ENCODE data around the gene PRDX6.

DNA sequence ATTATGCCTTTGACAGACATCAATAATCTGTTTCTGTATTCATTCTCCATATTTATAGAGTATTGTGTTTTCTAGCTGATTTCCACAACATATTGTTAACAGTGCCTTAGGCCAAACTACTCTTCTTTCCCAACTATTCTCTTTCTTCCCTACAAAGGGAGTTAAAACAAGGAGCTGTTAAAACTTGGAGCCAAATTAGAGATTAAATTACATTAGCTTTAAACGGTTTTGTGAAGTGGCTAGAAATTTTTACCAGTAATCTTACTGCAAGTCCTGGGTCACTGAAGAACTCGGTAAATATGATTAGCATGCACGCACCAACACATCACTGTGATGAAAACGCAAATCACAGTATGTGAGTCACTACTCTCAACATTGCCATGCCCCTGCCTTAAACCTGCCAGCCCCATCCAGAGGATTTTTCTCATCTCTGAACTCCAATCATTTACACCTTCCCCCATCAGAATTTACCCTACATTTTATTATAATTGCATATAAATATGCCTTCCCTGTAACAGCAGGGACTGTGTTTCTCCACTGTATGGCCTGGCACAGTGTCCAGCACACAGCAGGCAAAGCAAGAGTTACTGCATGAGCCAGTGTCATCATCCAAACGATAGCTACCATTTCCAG, 1.5 kb upstream of the PRDX6 start:
- peak in 2 of 3 donors; percentile 11 to 12 for TF ChIP-seq POLR2AphosphoS5 (IDR thresholded peaks at IDR 0.05)
- TF ChIP-seq, protein P1, sequence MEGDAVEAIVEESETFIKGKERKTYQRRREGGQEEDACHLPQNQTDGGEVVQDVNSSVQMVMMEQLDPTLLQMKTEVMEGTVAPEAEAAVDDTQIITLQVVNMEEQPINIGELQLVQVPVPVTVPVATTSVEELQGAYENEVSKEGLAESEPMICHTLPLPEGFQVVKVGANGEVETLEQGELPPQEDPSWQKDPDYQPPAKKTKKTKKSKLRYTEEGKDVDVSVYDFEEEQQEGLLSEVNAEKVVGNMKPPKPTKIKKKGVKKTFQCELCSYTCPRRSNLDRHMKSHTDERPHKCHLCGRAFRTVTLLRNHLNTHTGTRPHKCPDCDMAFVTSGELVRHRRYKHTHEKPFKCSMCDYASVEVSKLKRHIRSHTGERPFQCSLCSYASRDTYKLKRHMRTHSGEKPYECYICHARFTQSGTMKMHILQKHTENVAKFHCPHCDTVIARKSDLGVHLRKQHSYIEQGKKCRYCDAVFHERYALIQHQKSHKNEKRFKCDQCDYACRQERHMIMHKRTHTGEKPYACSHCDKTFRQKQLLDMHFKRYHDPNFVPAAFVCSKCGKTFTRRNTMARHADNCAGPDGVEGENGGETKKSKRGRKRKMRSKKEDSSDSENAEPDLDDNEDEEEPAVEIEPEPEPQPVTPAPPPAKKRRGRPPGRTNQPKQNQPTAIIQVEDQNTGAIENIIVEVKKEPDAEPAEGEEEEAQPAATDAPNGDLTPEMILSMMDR (IDR thresholded peaks at IDR 0.05) = no peak
- TF ChIP-seq EP300 (IDR thresholded peaks at IDR 0.05; ENCODE audit: low read depth) = no peak

All from transverse colon (tissue), 4 donors.